ENCODE data around the gene ZNF169. TPM values are rescaled to one million over a fixed set of nuclear protein-coding genes. Genes with fewer than 3 reads are reported as not detected.
A peak's percentile ranks its signal among the peaks of the same experiment; 100 is the strongest.

The ZNF169 gene
- total RNA-seq (2021; fragmentation: NEBNext Ultra II Directional; extraction: Animal tissue kit (Norgen Biotek cat#: 25700)) (5.2 and 7.0 TPM in 2 replicates), polyA plus RNA-seq (2011; rRNA removed) (6.7 and 9.0 TPM in 2 replicates), polyA minus RNA-seq (2011; rRNA and poly(A)+ RNA removed) (16.0 and 20.4 TPM in 2 replicates)
- 11.8 TPM for polyA plus RNA-seq (2011; cell fraction: cytosol; rRNA removed)
- 13.6 TPM for polyA plus RNA-seq (2011; cell fraction: nucleus; rRNA removed)
- 4.7 to 7.5 TPM (median 6.3 TPM) in 4 replicates for polyA plus RNA-seq (2012, experiment 1 of 2)
- polyA plus RNA-seq (2012, experiment 2 of 2) = 1.5 TPM
- polyA plus RNA-seq (2013, experiment 1 of 2) = 4.1 TPM
- 3.6 TPM for polyA plus RNA-seq (2013, experiment 2 of 2)
- 4.5 TPM for polyA minus RNA-seq (2011; cell fraction: cytosol; rRNA and poly(A)+ RNA removed)
- polyA minus RNA-seq (2011; cell fraction: nucleus; rRNA and poly(A)+ RNA removed) = 14.0 TPM
- long read RNA-seq, experiment 1, partial matches to known transcripts = 0 of 1 reads
- long read RNA-seq, experiment 1, other reads (novel, unspliced or antisense) = 1 of 1 reads
- long read RNA-seq, experiment 2 = 0 reads

DNA sequence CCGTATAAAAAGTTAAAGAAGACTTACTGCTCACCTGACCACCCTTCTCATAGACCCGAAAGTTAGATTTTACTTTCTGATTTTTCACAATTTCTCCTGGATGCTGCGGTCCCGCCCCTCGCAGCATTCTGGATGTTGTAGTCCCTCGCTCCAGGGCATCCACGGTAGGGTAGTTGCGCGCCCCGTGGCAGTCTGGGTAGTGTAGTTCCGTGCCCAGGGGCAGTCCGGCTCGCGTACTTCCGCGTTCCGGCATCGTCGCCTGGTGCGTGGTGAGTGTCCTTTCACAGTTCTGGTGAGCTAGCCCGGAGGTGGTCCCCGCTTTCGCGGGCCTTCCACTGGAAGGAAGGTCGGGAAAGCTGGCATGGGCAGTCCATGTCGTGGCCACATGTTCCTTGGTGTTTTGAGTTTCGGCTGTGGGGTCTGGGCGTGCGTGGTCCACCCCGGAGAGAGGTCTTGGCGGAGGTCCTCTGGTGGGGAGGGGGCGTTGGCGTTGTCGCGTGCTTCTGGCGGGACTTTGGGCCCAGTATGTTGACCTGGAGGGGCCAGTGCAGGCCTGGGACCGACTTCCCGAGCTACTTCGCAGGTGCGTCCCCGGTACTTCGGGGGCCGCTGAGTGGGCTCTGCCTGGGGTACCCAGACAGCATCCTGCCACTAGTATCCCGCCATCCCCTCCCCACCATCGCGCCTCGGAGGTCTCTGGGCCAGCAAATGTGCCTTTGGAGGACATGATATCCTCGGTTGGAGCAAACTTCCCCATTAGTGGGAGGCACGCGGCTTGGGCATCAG is at the start of gene ZNF169:
Gene ZNF169 (plus strand): TSS at position 222 of the 786 bp plus-strand sequence. CDS start 19,515 bp downstream, outside the sequence.
- no peak within 1 kb of the TSS for H2BK120ac ChIP-seq (replicated peaks; ENCODE audit: low read depth, low read length)
- no peak within 1 kb of the TSS for H3K4ac ChIP-seq (replicated peaks; ENCODE audit: insufficient read length, low read depth, low read length)
- H3K9ac ChIP-seq (replicated peaks in 1 of 4; ENCODE audit: extremely low read depth in 1 of 4, low read depth in 3 of 4, low read length in 3 of 4) = peak within 1 kb of the TSS in 3 of 4 experiments; percentile 78 to 85 (median 83); a peak in 6 of 7 replicates
- H3K9me3 ChIP-seq (ENCODE audit: insufficient read depth in 2 of 2, low read depth in 1 of 2, low read length in 1 of 2) = no peaks in the 10 kb centered on the region
- H4K20me1 ChIP-seq (replicated peaks in 1 of 2; ENCODE audit: control insufficient read depth in 1 of 2, insufficient read depth in 2 of 2, low read length in 2 of 2) = no peaks in the 10 kb centered on the region
- no peak within 1 kb of the TSS for H2BK15ac ChIP-seq (ENCODE audit: low read length)
- peak within 1 kb of the TSS; percentile 71 for H3K27ac ChIP-seq (ENCODE audit: low read depth, low read length)
- CTCF ChIA-PET (ENCODE audit: partially characterized antibody) = no interaction called here
- peak within 1 kb of the TSS; percentile 65 to 71 for H3K4me2 ChIP-seq (ENCODE audit: insufficient read depth in 1 of 2, low read depth in 2 of 2, low read length in 2 of 2)
- no peak within 1 kb of the TSS for H3K23ac ChIP-seq (ENCODE audit: insufficient read length)
- no peak within 1 kb of the TSS for H2BK20ac ChIP-seq (ENCODE audit: low read length)
- H3K4me1 ChIP-seq (replicated peaks in 1 of 4; ENCODE audit: control insufficient read depth in 3 of 4, insufficient read depth in 4 of 4, low read length in 3 of 4) = no peaks in the 10 kb centered on the region; a peak in 2 of 7 replicates
- FAIRE-seq (peak; percentile 93), DNase-seq (ENCODE audit: low read depth in 1 of 2, low spot score in 2 of 2) (peak; percentile 59 to 90)
- peak within 1 kb of the TSS; percentile 96 for H3K18ac ChIP-seq (ENCODE audit: extremely low read depth, low read length)
- H3K4me3 ChIP-seq (ENCODE audit: extremely low read depth in 1 of 4, insufficient read depth in 2 of 4, low read depth in 3 of 4, low read length in 4 of 4) = peak within 1 kb of the TSS; percentile 80 to 91 (median 86)
- peak within 1 kb of the TSS; percentile 60; the same call in 1 of the 2 replicates for H2BK5ac ChIP-seq (ENCODE audit: low read depth, low read length)
- H2AFZ ChIP-seq (ENCODE audit: low read length) = peak within 1 kb of the TSS; percentile 95
- H3K56ac ChIP-seq (replicated peaks; ENCODE audit: insufficient read length, low read depth, low read length) = peak within 1 kb of the TSS; percentile 79
- H3K23me2 ChIP-seq (ENCODE audit: low read depth, low read length) = peaks cover 4% of the 10 kb centered on the region; the same call in 1 of the 2 replicates
- no peaks in the 10 kb centered on the region for H3K36me3 ChIP-seq (ENCODE audit: control insufficient read depth in 2 of 4, insufficient read depth in 4 of 4, low read length in 3 of 4)
- H4K5ac ChIP-seq (ENCODE audit: insufficient read length, low read depth, low read length) = peak within 1 kb of the TSS; percentile 91
- peak within 1 kb of the TSS; percentile 81 for H4K91ac ChIP-seq (replicated peaks; ENCODE audit: insufficient read length, low read length)
- peaks cover 3% of the 10 kb centered on the region; the same call in 1 of the 2 replicates for H3K79me1 ChIP-seq (ENCODE audit: low read depth, low read length)
- H3K14ac ChIP-seq (ENCODE audit: insufficient read length) = no peak within 1 kb of the TSS
- peak within 1 kb of the TSS; percentile 93 for H4K8ac ChIP-seq (ENCODE audit: extremely low read depth, insufficient read depth, low read length)
- no peak within 1 kb of the TSS for H2AK5ac ChIP-seq (ENCODE audit: low read depth, low read length)
- POLR2A ChIA-PET (ENCODE audit: partially characterized antibody) = interaction anchor here (0.9 to 1.1 kb wide), 3 partner anchors 10 to 165 kb away, joined by 3 to 4 read pairs (median 3); no protein-coding TSS in a partner anchor
- 8% methylated on average over 47 of the region's 50 CpGs; no CpG with 5 or more reads in 1 of the 2 experiments for WGBS, 2 experiments (ENCODE audit: extremely low coverage in 1 of 2, insufficient coverage in 1 of 2, insufficient read length in 1 of 2, insufficient replicate concordance in 2 of 2, low coverage in 1 of 2, low lambda C conversion rate in 2 of 2, missing lambda C conversion rate in 1 of 2)
- H2BK12ac ChIP-seq (ENCODE audit: low read depth, low read length) = peak within 1 kb of the TSS; percentile 39; the same call in 1 of the 2 replicates
- H3K79me2 ChIP-seq (ENCODE audit: control insufficient read depth in 1 of 2, insufficient read depth in 2 of 2, low read length in 2 of 2) = peaks cover 0 to 29% of the 10 kb centered on the region in 2 experiments; a peak in 2 of 4 replicates
- H3K27me3 ChIP-seq (replicated peaks in 1 of 4; ENCODE audit: control insufficient read depth in 3 of 4, extremely low read depth in 1 of 4, insufficient read depth in 3 of 4, low read length in 3 of 4) = no peaks in the 10 kb centered on the region
- peak; percentile 98 for TF ChIP-seq KDM4A (IDR thresholded peaks at IDR 0.05; ENCODE audit: low read depth, low read length, severe bottlenecking)
- peak; percentile 54; the same call in 1 of the 2 replicates for TF ChIP-seq BACH1 (IDR thresholded peaks at IDR 0.05; ENCODE audit: low read length)
- no peak for TF ChIP-seq CHD1 (IDR thresholded peaks at IDR 0.05; ENCODE audit: low read depth, low read length)
- no peak for TF ChIP-seq SP4 (IDR thresholded peaks at IDR 0.05; ENCODE audit: low read length)
- TF ChIP-seq ASH2L (IDR thresholded peaks at IDR 0.05; ENCODE audit: low read length) = peak; percentile 87
- TF ChIP-seq BCL11A (IDR thresholded peaks at IDR 0.05; ENCODE audit: low read depth in 2 of 2, low read length in 2 of 2) = no peak
- TF ChIP-seq, protein P1, sequence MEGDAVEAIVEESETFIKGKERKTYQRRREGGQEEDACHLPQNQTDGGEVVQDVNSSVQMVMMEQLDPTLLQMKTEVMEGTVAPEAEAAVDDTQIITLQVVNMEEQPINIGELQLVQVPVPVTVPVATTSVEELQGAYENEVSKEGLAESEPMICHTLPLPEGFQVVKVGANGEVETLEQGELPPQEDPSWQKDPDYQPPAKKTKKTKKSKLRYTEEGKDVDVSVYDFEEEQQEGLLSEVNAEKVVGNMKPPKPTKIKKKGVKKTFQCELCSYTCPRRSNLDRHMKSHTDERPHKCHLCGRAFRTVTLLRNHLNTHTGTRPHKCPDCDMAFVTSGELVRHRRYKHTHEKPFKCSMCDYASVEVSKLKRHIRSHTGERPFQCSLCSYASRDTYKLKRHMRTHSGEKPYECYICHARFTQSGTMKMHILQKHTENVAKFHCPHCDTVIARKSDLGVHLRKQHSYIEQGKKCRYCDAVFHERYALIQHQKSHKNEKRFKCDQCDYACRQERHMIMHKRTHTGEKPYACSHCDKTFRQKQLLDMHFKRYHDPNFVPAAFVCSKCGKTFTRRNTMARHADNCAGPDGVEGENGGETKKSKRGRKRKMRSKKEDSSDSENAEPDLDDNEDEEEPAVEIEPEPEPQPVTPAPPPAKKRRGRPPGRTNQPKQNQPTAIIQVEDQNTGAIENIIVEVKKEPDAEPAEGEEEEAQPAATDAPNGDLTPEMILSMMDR (IDR thresholded peaks at IDR 0.05; ENCODE audit: control extremely low read depth in 1 of 3, insufficient read depth in 1 of 3, low read depth in 1 of 3, low read length in 3 of 3) = no peak

All from H1 (cell line).